Activated CD8-positive, alpha-beta memory T cell treated with anti-CD3 and anti-CD28 coated beads, Interleukin-2, amount 10 ng/mL, durations not matched to agents 7 days and 5 days (primary cell): ENCODE results near the gene TRPM6. TPM values are rescaled to one million over a fixed set of nuclear protein-coding genes. Genes with fewer than 3 reads are reported as not detected.

ENCODE experiments used
- ATAC-seq: fragments of 150-1000 bp; cut with Tn5 transposase; one replicate; pipeline ENCODE4 v1.10.0; 2021; ENCODE audit warnings: moderate library complexity
- CTCF ChIA-PET: fragments of 350-600 bp; sonication (Branson Sonifier 250); formaldehyde crosslinking; loops from one replicate; lab custom pipeline; 2021; ENCODE audit warnings: antibody characterized with exemption; lab: Charles Lee
- DNase-seq: peaks from one replicate; pipeline ENCODE4 v3.0.0-alpha.2; 2020
- H3K27ac Mint-ChIP-seq: one replicate; pipeline ENCODE4 v1.8.0; 2021; ENCODE audit warnings: mild to moderate bottlenecking, mixed read lengths
- H3K27me3 Mint-ChIP-seq: one replicate; pipeline ENCODE4 v1.8.0; 2021; ENCODE audit warnings: mixed read lengths
- H3K36me3 Mint-ChIP-seq: one replicate; pipeline ENCODE4 v1.8.0; 2021; ENCODE audit warnings: mild to moderate bottlenecking, mixed read lengths
- H3K4me1 Mint-ChIP-seq: one replicate; pipeline ENCODE4 v1.8.0; 2021; ENCODE audit warnings: mixed read lengths
- H3K4me3 Mint-ChIP-seq: one replicate; pipeline ENCODE4 v1.8.0; 2021; ENCODE audit warnings: mild to moderate bottlenecking, moderate library complexity, mixed read lengths
- H3K9me3 Mint-ChIP-seq: one replicate; pipeline ENCODE4 v1.8.0; 2022; ENCODE audit warnings: low read depth, mixed read lengths
- total RNA-seq, 2 experiments: library from RNA; stranded (reverse); gene quantifications; one replicate each; pipeline ENCODE4 v1.2.3, GENCODE V29; 2021

TRPM6 gene
- total RNA-seq, 2 experiments from 2014 or later = not detected

DNA sequence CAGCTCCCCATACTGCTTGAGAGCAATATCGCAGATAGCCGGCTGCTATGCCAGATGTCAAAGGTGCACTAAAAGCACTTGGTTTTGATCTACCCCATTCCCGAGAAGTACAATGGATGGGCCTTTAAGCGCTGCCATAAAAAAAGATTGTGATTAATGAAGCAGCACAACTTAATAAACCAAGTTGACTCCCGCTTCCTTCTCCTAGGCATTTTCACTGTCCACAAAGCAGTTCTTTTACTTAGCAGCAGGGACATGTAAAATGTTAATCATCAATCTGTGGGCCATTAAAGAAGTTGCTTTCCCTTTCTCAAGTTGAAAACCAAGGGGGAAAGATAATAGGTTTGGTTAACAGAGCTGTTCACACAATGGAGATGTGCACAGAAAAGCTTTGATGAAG lies 176.4 kb downstream of the TRPM6 start:
- no peak for ATAC-seq
- no peaks in the 10 kb centered on the region for H3K9me3 Mint-ChIP-seq
- DNase-seq = no peak
- H3K4me1 Mint-ChIP-seq = no peaks in the 10 kb centered on the region
- H3K36me3 Mint-ChIP-seq = no peaks in the 10 kb centered on the region
- CTCF ChIA-PET = no interaction called here
- no peak overlapping the region for H3K27ac Mint-ChIP-seq
- no peaks in the 10 kb centered on the region for H3K27me3 Mint-ChIP-seq
- no peak overlapping the region for H3K4me3 Mint-ChIP-seq

DNA sequence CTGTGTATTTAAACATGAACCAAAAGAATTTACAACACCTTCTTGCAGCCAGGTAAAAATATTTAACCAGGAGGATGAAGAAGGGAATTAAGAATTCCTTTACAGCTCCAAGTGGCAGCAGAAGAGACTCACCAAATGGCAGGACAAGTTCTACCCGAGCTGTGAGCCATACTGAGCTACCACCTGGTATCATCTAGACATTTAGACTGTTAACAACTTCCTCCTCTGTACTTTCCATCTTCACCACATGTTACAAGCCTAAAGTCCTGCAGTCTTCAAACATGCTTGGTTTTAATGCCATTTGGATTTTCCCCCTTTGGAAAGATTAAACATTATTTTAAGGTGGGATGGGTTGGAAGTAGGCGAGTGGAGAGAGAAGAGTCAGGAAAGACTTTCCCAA lies 190.2 kb downstream of the TRPM6 start:
- CTCF ChIA-PET = no interaction called here
- H3K4me1 Mint-ChIP-seq = no peaks in the 10 kb centered on the region
- ATAC-seq (no peak), DNase-seq (no peak)
- no peak overlapping the region for H3K4me3 Mint-ChIP-seq
- no peaks in the 10 kb centered on the region for H3K36me3 Mint-ChIP-seq
- H3K27ac Mint-ChIP-seq = no peak overlapping the region
- H3K27me3 Mint-ChIP-seq = peaks cover 10% of the 10 kb centered on the region
- H3K9me3 Mint-ChIP-seq = no peaks in the 10 kb centered on the region

DNA sequence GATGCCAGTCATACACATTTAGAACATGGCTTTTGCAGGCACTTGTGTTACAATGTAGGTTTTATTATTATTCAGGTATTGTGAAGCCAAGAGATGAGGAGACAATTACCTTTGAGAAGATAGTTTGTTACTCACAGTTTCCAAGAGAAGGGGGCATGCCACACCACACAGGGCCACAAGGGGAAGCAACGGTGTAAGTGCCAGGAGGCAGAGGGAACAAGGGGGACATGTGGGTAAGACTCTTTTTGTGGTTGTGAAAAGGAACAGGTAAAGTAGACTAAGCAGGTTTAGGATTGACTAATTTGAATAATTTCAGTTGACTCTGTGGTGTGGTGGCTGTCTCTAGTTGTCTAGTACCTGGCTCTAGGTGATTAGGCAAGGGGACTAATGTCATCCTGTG lies 191.2 kb downstream of the TRPM6 start:
- no peaks in the 10 kb centered on the region for H3K4me1 Mint-ChIP-seq
- no peaks in the 10 kb centered on the region for H3K36me3 Mint-ChIP-seq
- DNase-seq (no peak), ATAC-seq (no peak)
- H3K27me3 Mint-ChIP-seq = peaks cover 10% of the 10 kb centered on the region
- CTCF ChIA-PET = no interaction called here
- no peaks in the 10 kb centered on the region for H3K9me3 Mint-ChIP-seq
- no peak overlapping the region for H3K27ac Mint-ChIP-seq
- no peak overlapping the region for H3K4me3 Mint-ChIP-seq

DNA sequence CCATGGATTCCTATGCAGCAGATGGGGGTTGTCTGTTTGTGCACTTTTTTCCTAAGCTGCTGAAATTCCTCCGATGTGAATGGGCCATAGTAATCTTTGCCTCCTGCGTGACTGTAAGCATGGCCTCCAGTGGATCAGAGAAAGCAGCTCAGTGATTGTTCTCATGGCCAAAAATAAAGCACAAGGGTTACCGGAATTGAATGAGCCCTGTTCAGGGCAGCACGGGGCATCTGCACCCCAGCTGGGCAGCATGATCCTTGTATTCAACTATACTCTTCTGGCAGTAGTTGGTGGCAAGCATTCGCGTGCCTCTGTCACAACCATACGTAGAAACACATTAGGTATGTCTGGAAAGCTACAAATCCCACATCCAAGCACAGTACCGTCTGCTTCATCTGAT lies 196.7 kb downstream of the TRPM6 start:
- Mint-ChIP-seq H3K4me1 (no peaks in the 10 kb centered on the region), H3K36me3 (no peaks in the 10 kb centered on the region), H3K4me3 (no peak overlapping the region), H3K27ac (no peak overlapping the region), H3K9me3 (no peaks in the 10 kb centered on the region), H3K27me3 (peaks cover 10% of the 10 kb centered on the region)
- CTCF ChIA-PET = no interaction called here
- ATAC-seq (no peak), DNase-seq (no peak)

DNA sequence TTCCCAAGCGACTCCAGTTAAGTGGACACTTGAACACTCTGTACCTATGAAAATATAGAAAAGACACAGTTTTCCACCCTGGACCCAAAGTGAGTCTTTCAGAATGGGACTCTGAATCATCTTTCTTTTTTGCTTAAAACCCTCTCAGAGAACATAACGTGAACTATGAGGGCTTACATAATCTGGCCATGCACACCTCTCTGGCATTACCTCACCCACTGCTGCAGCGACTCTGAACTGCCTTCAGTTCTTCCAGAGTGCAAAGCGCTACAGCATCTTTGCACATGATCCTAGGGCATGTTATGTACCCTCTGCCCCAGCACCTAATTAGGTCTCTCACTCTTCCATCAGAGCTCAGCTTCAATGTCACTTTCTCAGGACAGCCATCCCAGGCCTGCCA lies 204.4 kb downstream of the TRPM6 start:
- Mint-ChIP-seq H3K36me3 (no peaks in the 10 kb centered on the region), H3K27me3 (peaks cover 6% of the 10 kb centered on the region), H3K27ac (no peak overlapping the region), H3K4me3 (no peak overlapping the region), H3K4me1 (no peaks in the 10 kb centered on the region), H3K9me3 (no peaks in the 10 kb centered on the region)
- ATAC-seq (no peak), DNase-seq (no peak)
- CTCF ChIA-PET = no interaction called here

DNA sequence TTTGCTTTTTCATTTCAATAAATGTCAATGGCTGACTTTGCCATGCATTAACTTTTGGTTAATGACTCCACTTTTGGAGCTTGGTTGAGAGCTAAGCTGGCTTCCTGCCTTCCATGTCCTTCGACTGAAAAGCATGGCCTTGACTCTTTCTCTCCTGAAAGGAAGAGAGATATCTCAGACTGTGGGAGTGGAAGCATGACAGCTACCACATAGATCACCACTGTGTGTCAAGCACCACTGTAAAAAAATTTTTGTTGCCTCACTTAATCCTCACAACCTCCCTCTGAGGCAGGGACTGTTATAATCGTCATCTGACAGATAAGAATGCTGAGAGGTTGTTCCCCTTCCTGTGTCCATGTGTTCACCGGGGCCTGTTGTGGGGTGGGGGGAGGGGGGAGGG lies 205.8 kb downstream of the TRPM6 start:
- ATAC-seq = no peak
- Mint-ChIP-seq H3K4me3 (no peak overlapping the region), H3K36me3 (no peaks in the 10 kb centered on the region), H3K4me1 (no peaks in the 10 kb centered on the region), H3K9me3 (no peaks in the 10 kb centered on the region), H3K27ac (no peak overlapping the region), H3K27me3 (peaks cover under 1% of the 10 kb centered on the region)
- no peak for DNase-seq
- CTCF ChIA-PET = no interaction called here

DNA sequence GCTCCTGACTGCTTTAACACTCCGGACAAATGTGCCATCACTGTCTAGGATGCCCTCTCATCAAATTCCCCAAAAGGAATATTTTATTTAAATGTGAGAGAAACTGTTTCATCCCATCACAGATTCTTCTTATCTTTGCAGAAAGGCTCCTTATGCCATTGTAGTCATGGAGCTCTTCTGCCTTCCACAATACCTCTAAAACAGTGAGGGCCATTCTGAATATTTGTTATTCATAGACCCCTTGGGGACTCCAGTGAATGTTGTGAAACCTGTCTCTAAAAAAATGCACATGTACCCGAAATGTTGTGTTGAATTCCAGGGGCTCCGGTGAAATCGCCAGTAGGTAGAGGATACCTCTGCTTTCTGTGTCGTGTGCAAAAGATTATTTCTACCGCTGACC lies 213.6 kb downstream of the TRPM6 start:
- CTCF ChIA-PET = no interaction called here
- Mint-ChIP-seq H3K4me3 (no peak overlapping the region), H3K36me3 (no peaks in the 10 kb centered on the region), H3K4me1 (no peaks in the 10 kb centered on the region), H3K27ac (no peak overlapping the region), H3K9me3 (no peaks in the 10 kb centered on the region), H3K27me3 (peaks cover 9% of the 10 kb centered on the region)
- DNase-seq (no peak), ATAC-seq (no peak)

Other genes with a start within 250 kb of the TRPM6 start
- 10 to 100 TPM; 19.0 to 25.5 TPM for gene C9orf40, start 65.0 kb upstream of the TRPM6 start, total RNA-seq
- gene CARNMT1, start 140.4 kb upstream of the TRPM6 start, total RNA-seq = 10 to 100 TPM; 31.3 to 36.1 TPM
- gene NMRK1, start 200.2 kb upstream of the TRPM6 start, total RNA-seq = 10 to 100 TPM; 24.8 to 40.0 TPM
- 100 to 1,000 TPM; 149 to 198 TPM for gene OSTF1, start 200.6 kb upstream of the TRPM6 start, total RNA-seq